Hepatocyte (in vitro differentiated cells): ENCODE measurements around the gene DGKZ.

Experiments
- EZH2phosphoT487 ChIP-seq: fragments of 200-600 bp; sonication (generic); IDR thresholded peaks from one replicate; pipeline ENCODE4 v1.6.1; 2018; ENCODE audit warnings: antibody characterized with exemption, mild to moderate bottlenecking, low read depth, moderate library complexity; ENCODE audit not compliant: unreplicated experiment, severe bottlenecking
- TF ChIP-seq, protein P1 (sequence below): fragments of 200-600 bp; sonication (generic); IDR thresholded peaks from 2 replicates; pipeline ENCODE4 v1.5.1; 2016; ENCODE audit warnings: antibody characterized with exemption, mild to moderate bottlenecking; ENCODE audit not compliant: poor library complexity

DNA sequence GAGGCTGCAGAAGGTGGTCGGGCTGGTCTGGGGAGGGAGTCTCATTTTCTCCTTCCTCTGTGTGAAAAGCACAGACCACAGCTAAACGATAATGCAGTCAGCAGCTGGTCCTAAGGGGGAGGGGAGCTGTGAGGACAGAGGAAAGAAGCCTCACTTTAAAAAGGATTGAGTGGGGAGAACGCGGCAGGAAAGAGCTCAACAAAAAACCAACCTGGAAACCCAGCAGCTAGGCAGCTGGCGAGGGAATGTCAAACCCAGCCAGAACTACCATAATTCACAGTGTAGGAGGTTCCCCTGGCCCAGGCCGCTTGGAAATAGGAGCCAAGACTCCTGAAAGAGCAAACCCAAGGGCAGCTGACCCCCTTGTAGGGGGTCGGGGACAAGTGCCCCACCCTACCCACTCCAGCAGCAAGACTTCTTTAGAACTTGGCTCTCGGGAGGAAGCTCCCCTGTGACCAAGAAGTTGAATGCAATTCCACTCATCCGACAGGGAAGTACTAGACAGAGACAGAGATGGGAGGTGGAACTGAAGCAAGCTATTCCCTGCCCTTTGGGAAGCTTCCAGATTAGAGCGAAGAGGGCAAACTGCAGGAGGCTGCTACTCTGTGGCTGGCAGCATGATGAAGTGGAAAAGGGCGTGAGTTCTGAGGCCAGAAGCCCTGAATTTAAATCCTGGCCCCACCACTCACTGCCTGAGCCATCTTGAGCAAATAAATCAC lies 16.5 kb upstream of the DGKZ start:
- no peak for TF ChIP-seq EZH2phosphoT487
- TF ChIP-seq, protein P1, sequence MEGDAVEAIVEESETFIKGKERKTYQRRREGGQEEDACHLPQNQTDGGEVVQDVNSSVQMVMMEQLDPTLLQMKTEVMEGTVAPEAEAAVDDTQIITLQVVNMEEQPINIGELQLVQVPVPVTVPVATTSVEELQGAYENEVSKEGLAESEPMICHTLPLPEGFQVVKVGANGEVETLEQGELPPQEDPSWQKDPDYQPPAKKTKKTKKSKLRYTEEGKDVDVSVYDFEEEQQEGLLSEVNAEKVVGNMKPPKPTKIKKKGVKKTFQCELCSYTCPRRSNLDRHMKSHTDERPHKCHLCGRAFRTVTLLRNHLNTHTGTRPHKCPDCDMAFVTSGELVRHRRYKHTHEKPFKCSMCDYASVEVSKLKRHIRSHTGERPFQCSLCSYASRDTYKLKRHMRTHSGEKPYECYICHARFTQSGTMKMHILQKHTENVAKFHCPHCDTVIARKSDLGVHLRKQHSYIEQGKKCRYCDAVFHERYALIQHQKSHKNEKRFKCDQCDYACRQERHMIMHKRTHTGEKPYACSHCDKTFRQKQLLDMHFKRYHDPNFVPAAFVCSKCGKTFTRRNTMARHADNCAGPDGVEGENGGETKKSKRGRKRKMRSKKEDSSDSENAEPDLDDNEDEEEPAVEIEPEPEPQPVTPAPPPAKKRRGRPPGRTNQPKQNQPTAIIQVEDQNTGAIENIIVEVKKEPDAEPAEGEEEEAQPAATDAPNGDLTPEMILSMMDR: no peak
